ENCODE results near the gene SLC30A3. TPM values are rescaled to one million over a fixed set of nuclear protein-coding genes. Genes with fewer than 3 reads are reported as not detected.

SLC30A3 gene
- total RNA-seq, 2 donors from 2014 or later, result 1.5 to 2.8 TPM

DNA sequence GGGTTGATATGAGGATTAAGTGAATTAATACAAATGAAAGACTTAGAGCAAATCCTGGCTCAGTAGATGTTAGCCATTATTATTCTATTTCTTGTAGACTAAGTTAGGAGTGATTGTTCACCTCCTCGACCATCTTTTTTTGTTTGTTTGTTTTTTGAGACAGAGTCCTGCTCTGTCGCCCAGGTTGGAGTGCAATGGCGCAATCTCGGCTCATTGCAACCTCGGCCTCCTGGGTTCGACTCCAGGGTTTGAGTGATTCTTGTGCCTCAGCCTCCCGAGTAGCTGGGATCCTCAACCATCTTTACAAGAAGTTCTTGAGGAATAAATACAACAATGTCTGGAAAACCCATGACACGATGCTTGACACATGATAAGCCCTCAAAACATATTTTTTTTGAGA lies 32.1 kb upstream of the SLC30A3 start:
- no peak overlapping the region for H3K4me3 ChIP-seq (ENCODE audit: low read length)
- H3K27ac Mint-ChIP-seq, result no peak overlapping the region
- H3K4me1 ChIP-seq (ENCODE audit: control insufficient read depth, insufficient read depth, low read length), result peaks cover 7% of the 10 kb centered on the region
- H3K36me3 Mint-ChIP-seq (ENCODE audit: low read depth), result no peaks in the 10 kb centered on the region
- no peaks in the 10 kb centered on the region for H3K9me3 Mint-ChIP-seq
- H3K27me3 ChIP-seq (ENCODE audit: control insufficient read depth, insufficient read depth, low read length, poor library complexity, severe bottlenecking), result no peaks in the 10 kb centered on the region
- H3K9me3 ChIP-seq (ENCODE audit: control insufficient read depth, low read length), result no peaks in the 10 kb centered on the region
- H3K4me1 Mint-ChIP-seq, result peaks cover 18% of the 10 kb centered on the region
- H3K9ac ChIP-seq (ENCODE audit: extremely low read depth, low read length, poor library complexity, severe bottlenecking), result no peak overlapping the region
- no peak for TF ChIP-seq CTCF (conservative IDR thresholded peaks at IDR 0.05)
- H3K27me3 Mint-ChIP-seq (ENCODE audit: insufficient read depth), result no peaks in the 10 kb centered on the region
- no peak overlapping the region for H3K4me3 Mint-ChIP-seq
- 93 to 94% methylated on average over 8 of the region's 8 CpGs for WGBS, 2 experiments (ENCODE audit: insufficient coverage in 1 of 2, insufficient read length in 1 of 2)
- H3K27ac ChIP-seq (ENCODE audit: low read depth, low read length), result no peak overlapping the region
- no peak for DNase-seq
- no peaks in the 10 kb centered on the region for H3K36me3 ChIP-seq (ENCODE audit: control insufficient read depth, insufficient read depth, low read length)

DNA sequence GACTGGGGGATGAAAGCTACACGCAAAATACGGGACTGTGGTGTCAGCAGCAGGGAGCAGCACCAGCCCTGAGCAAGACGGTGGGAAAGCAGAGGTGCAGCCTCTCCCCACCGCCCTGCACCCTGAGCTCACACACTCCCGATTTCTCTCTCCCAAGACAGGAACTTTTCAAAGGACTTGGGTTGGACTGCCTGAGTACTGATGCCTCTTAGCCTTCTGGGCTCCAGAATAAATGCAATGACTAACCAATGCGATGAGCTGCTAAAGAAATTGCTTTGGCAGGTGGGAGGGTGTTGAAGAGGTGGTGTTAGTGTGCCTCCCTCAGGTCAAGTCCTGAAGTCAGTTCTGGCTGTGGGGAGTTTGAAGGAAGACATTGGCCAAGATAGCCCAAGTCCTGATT lies 29.0 kb upstream of the SLC30A3 start:
- H3K27ac ChIP-seq (ENCODE audit: low read depth, low read length), result no peak overlapping the region
- peaks cover 18% of the 10 kb centered on the region for H3K4me1 Mint-ChIP-seq
- H3K4me3 ChIP-seq (ENCODE audit: low read length), result no peak overlapping the region
- H3K36me3 Mint-ChIP-seq (ENCODE audit: low read depth), result no peaks in the 10 kb centered on the region
- H3K4me3 Mint-ChIP-seq, result no peak overlapping the region
- WGBS, 2 experiments (ENCODE audit: insufficient coverage in 1 of 2, insufficient read length in 1 of 2), result 22 to 51% methylated on average over 4 to 6 of the region's 6 CpGs
- peak; percentile 80 for DNase-seq
- no peaks in the 10 kb centered on the region for H3K9me3 Mint-ChIP-seq
- TF ChIP-seq CTCF (conservative IDR thresholded peaks at IDR 0.05), result peak; percentile 70
- H3K36me3 ChIP-seq (ENCODE audit: control insufficient read depth, insufficient read depth, low read length), result no peaks in the 10 kb centered on the region
- H3K9me3 ChIP-seq (ENCODE audit: control insufficient read depth, low read length), result no peaks in the 10 kb centered on the region
- no peak overlapping the region for H3K27ac Mint-ChIP-seq
- H3K9ac ChIP-seq (ENCODE audit: extremely low read depth, low read length, poor library complexity, severe bottlenecking), result no peak overlapping the region
- no peaks in the 10 kb centered on the region for H3K27me3 ChIP-seq (ENCODE audit: control insufficient read depth, insufficient read depth, low read length, poor library complexity, severe bottlenecking)
- H3K27me3 Mint-ChIP-seq (ENCODE audit: insufficient read depth), result no peaks in the 10 kb centered on the region
- H3K4me1 ChIP-seq (ENCODE audit: control insufficient read depth, insufficient read depth, low read length), result peaks cover 7% of the 10 kb centered on the region

- no peak overlapping the region for H3K27ac Mint-ChIP-seq
- Histone ChIP-seq H3K9ac (ENCODE audit: extremely low read depth, low read length, poor library complexity, severe bottlenecking) (no peak overlapping the region), H3K27me3 (ENCODE audit: control insufficient read depth, insufficient read depth, low read length, poor library complexity, severe bottlenecking) (no peaks in the 10 kb centered on the region), H3K27ac (ENCODE audit: low read depth, low read length) (no peak overlapping the region), H3K4me3 (ENCODE audit: low read length) (no peak overlapping the region), H3K9me3 (ENCODE audit: control insufficient read depth, low read length) (no peaks in the 10 kb centered on the region), H3K36me3 (ENCODE audit: control insufficient read depth, insufficient read depth, low read length) (no peaks in the 10 kb centered on the region), H3K4me1 (ENCODE audit: control insufficient read depth, insufficient read depth, low read length) (peaks cover 7% of the 10 kb centered on the region)
- H3K4me3 Mint-ChIP-seq, result no peak overlapping the region
- 96 to 100% methylated on average over 4 to 5 of the region's 5 CpGs for WGBS, 2 experiments (ENCODE audit: insufficient coverage in 1 of 2, insufficient read length in 1 of 2)
- H3K27me3 Mint-ChIP-seq (ENCODE audit: insufficient read depth), result no peaks in the 10 kb centered on the region
- peaks cover 18% of the 10 kb centered on the region for H3K4me1 Mint-ChIP-seq
- H3K9me3 Mint-ChIP-seq, result no peaks in the 10 kb centered on the region
- no peak for DNase-seq
- H3K36me3 Mint-ChIP-seq (ENCODE audit: low read depth), result no peaks in the 10 kb centered on the region
- no peak for TF ChIP-seq CTCF (conservative IDR thresholded peaks at IDR 0.05)
These were observed 27.7 kb upstream of the SLC30A3 start for GRCh38 chr2:27290549-27290948.
